NCI-H2029 (cell line): Measurements from ENCODE around the gene KLF13.

Experiments used
- DNase-seq: peaks from one replicate; lab custom pipeline; 2025; lab: John Stamatoyannopoulos, UW

The KLF13 gene

DNA sequence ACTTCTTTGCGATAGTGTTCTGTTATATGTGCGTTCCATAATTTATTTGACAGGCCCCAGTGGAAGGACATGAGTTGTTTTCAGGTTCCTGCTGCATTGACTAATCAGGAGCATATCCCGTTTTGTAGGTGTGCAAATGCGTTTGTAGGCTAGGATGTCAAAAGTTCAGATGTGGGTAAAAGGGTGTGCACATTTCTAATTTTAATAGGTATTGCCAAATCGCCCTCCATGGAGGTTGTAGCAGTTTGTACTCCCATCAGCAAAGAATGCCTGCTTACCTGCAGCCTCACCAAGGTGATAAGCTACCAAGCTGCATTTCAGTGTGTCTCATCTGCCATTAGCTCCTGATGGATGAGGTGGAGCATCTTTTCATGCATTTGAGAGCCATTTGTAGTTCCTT is 36.3 kb downstream of the KLF13 start:
- DNase-seq = no peak

DNA sequence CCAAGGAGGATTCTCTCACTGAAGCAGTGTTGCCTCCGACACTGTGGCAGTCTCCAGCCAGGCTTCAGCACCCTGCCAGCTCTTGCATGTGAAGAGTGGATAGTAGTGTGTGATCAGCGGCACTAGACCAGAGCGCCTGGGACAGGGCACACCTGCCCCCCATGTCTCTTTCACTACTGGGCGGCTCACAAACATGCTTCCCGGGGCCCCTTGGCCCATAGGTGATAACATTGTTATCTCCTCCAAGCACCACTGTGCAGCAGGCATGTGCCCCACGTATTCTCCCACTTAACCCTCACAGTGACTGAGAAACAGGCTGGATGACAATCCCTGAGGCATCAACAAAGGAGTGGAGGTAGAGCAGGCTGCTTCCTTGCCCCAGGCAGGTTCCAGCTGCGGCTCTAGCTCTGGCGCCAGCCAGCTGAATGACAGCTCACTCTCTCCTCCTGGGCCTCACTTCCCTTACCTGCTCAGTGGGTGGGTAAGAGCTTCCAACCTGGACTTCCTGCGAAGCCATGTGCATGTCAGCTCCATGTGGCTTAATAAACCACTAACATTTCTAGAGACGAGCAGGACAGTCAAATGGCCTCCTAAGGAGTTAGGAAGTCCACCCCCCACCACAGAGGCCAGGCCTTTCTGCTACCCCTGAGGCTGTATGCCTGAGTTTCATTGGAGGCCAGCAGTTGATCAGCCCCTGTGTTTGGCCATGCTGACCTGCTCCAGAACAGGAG is 37.8 kb downstream of the KLF13 start:
- peak; percentile 16 for DNase-seq

DNA sequence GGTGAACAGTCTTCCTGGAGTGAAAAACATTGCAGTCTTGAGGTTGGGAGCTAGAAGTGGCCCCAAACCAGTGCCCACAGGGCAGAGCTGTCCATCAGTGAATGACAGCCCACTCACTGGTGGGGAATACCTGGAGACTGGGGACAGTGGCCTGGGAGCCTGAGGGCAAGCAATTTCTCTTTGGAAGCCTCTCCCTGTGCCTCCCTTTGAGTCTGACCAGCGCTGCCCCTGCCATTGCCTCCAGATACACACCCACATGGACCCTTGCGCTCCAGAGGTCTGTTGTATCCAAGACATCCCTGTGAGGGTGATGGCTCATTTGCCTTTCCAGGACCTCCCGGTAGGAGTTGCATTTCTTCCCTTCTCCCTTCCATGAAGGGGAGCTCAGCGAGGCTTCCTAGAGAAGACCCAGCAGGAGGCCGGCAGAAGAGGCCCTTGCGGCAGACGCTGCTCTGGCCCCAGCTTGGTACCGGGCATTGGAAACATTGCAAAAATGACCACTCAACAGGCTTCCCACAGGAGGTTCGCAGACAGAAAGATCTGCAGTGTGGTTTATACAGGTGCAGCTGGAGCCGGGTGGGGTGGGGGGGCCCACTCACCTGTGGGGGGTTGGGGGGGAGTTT is 38.5 kb downstream of the KLF13 start:
- DNase-seq = no peak

DNA sequence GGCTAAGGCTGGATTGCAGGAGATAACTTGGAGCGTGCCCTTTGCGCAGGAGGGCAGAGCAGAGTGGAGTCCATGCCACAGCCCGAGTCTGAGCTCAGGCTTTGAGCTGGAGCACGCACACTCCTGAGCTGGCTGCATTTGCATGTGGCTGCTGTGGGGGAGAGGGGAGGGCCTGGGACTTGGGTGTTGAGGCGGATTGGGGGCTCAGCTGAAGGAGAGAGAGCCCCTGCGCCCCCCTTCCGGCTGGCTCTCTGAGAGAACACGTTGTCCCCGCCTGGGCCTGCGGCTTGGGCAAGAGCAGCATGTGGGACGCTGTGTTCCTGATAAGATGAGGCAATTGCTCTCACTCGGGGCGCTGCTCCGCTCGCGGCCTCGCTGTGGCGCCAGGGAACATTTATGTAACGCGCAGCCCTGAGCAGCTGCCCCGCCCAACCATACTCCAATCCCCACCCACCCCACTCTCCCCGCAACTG is 39.1 kb downstream of the KLF13 start:
- DNase-seq = no peak

DNA sequence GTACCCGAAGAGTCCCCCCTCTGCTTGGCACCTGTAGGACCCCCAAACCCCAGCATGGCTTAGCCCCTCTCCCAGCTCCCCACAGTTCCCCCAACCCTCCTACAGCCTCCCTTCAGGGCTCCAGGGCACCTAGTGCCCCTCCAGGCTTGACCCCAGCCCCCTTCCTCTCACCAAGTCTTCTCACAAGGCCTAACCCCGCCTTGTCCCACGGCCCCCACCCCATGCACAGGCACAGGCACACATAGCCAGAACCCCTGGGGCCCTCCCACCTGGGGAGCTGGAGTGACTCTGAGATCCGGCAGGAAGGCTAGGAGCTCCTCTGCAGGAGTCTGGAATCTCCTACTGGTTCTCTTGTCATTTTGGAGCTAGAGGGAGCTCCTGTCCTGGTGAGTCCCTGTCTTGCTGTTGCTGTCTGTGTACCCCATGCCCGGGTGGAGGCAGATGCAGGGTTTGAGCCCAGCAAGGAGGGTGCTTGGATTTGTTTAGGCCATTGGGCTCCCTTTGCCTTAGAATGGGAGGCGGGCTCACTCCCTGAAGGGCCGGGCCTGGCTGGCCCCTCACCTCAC is 39.6 kb downstream of the KLF13 start:
- DNase-seq = no peak

DNA sequence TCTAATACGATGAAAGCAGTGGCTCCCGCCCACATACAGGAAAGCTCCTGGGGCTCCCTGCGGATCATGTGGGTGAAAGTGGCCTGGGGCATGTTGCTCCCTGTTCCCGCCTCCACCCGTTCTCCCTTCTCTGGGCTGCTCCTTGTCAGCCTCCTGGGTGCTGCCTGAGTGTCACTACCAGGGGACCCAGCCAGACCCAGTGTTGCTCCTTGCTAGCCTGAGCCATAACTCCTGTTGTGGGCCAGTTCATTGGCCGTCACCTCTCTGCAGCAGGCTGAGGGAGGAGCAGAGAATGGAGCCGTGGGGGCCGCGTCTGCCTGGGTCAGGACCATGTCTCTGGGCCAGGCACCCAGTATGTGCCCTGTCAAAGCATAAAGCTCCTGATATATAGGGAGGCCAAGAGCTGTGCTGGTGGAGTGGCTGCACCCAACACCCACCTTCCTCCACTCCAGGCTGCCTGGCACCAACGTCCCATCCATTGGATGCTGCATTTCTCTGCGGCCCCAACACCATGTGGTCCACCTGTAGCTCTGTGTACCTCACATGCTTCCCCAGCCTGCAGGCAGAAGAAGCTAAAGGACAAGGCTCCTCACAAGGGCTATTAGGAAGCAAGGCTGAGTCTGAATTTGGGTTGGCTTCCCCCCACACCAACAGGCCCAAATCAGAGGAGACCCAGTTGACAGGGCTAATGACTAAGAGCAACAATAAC is 40.5 kb downstream of the KLF13 start:
- no peak for DNase-seq

DNA sequence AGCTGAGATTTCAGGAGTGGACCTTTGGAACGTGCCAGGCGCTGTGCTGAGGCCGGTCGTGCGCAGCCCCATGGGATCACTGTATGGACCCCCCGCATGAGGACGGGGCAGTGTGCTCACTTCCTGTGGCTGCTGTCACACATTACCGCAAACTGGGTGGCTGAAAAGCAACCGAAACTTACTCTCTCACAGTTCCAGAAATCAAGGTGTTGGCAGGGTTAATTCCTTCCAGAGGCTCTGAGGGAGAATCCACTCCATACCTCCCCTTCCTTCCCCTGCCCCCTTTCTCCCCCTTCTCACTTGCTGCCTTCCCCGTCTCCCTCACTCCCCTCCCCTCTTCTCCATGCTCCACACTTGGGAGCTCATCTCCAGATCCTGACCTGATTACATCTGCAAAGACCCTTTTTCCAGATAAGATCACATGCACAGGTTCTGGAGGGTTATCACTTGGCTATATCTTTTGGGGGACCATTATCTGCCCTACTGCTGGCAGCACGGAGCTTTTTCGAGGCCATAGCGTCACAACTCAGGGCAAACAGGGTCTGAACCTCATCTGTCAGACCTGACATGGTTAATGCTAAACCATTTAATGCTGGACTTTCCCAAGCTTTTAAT is 41.2 kb downstream of the KLF13 start:
- no peak for DNase-seq

DNA sequence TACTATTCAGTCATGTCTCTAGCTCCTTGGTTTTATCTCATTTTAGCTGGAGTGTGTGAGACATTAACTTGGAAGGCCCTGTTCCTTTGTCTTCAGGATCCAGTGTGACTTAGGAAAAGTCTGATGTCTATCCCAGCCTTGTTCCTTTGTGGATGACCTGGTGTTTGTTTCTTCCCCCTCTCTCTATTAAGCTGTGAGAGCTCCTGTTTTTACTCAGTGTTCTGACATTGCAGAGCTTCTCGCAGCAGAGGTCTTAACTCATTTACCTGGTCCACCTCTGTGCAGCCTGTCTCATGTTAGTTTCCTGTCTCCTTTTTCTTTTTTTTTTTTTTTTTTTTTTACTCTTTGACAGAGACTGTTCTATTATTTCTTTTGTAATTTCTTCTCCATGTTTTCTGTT is 43.1 kb downstream of the KLF13 start:
- DNase-seq = no peak

DNA sequence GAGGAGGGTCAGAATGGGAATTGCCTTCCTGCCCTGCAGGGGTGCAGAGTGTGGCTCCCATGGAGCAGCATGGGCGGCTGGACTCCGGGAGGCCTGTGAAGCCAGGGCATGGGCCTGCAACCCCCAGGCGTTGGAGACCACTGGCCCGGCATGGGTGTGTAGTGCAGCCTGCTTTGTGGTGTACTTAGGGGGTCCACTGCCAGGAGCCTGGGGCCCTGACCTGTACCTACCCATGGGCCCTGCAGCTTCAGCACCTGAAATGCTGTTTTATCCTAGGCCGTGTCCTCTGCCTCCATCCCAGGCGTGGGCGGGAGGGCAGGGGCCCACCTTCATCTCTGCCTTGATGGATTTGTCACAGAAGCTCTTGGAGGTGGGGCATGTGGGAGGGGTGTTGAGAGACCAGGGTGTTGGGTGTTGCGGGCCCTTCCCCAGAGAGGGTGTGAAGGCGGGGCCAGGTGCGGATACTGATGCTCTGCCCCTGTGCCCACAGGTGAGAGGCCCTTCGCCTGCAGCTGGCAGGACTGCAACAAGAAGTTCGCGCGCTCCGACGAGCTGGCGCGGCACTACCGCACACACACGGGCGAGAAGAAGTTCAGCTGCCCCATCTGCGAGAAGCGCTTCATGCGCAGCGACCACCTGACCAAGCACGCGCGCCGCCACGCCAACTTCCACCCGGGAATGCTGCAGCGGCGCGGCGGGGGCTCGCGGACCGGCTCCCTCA is 45.0 kb downstream of the KLF13 start:
- no peak for DNase-seq

DNA sequence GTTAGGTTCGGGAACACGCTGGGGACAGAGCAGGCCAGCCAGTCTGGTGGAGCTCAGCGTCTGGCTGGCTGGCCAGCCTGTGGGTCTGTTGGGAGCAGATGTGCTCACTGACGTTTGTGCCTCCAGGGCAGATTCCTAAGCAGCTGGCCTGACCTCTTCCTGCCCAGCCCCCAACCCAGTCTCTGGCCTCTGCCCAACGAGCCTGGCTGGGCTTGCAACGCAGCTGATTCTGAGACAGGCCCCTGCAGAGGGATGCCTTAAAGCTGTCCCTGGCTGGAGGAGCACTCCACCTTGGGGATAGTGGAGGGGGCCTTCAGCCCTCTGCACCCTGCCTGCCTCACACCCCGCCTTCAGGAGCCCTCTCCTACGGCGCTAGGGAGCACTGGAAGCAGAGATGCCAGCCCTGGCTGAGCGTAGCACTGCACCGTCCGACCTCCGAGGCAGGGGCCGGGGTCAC is 46.0 kb downstream of the KLF13 start:
- DNase-seq = peak; percentile 22

DNA sequence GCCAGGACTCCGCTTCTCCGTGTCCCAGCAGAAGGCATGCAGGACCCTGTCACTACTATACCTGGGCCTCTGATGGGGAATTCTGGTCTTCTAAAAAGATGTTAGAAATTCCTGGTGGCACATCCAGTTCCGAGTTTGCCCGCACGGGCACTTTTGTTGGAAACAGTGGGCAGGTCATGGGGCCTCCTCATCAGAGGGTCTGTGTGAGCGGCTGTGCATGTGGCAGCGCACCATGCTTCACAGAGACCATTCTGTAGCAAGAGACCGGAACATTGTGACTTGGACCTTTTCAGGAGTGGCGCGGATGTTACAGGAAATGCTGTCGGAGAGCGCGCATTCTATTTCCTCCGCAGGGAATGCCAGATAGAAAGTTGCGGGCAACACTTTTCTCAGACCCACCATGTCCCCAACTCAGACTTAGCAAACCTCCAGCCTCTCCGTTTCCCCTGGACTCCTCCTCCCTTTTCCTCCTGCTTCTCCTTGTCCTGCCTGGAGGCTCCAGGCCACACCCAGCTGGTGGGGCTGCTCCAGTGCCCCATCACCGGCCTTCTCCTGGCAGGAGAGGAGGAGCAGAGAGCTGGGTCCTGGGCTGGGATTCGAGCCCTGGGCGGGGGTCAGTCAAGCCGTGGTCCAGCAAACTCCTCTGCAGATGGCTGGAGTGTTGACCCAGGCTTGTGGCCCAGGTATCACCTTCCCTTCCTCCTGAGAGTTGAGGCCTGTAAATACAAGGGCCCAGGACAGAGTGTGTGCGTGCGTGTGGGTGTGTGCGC is 46.6 kb downstream of the KLF13 start:
- no peak for DNase-seq

DNA sequence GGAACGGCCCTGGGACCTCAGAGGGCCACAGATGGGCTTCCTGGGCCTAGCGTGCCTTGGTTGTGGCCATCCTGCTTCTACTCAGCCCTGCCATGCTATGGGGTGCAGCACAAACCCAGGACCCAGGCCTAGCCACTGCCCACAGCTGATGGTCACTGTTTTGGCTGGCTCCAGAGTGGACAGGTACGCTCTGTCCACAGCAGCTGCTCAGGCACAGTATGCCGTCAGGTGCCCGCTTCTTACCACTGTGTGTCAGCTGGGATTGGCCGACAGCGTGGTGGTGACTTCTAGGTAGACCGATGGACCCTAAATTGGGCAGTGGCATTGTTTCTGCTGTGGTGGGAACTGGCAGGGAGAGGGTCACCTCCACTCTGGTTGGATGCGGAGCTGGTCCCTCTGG is 47.3 kb downstream of the KLF13 start:
- no peak for DNase-seq

DNA sequence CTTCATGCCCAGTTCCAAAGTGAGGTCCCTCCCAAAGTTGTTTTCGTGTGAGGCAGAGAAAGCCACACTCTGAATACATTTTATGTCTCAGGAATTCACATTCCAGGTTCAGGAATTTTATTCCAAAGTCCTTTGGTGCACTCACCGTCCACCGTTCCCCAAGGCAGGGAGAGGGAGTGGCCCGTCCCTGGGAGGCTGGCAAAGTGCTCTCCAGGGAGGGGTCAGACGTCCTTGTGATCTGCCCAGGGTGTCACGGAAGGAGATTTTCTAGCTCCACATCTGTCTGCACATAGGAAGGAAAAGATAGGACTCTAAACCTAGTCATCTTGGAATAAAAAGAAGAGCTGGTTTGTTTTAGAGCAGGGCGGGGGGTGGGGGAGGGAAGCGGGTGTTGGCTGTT is 47.9 kb downstream of the KLF13 start:
- no peak for DNase-seq

DNA sequence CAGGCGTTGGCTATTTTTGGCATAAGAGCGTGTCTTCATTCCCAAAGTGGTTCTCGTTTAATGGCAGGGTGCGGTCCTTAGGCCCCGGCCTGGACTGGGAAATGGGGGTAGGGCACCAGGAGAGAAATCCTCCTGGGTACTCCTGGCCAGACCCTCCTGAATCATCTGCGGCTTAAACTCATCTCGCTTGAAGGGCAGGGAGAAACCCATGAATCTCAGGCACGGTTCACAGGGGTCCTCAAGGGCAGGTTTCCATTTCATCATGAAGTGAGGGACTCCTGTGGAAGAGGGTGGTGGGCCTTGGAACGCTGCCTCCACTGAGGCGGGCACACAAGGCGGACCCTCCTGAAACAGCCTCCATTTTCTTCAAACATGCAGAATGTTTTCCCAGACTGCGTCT is 48.4 kb downstream of the KLF13 start:
- DNase-seq = no peak

DNA sequence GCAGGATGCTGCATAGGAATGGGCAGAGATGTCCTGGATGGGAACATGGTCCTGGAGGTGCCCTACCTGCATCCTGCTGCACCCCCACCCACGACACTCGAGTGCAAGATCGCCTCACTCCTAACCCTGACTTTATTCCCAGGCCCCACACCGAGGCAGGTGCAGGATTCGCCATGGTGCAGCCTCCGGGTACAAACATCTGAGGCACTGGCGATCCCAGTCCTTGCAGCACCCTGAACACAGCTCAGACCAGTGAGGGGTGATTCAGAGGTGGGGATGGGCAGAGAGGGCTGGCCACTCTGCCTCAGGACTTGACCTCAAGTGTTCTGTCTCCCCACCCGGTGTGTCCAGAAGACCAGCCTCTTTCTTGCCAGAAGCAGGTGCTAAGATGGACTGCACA is 49.1 kb downstream of the KLF13 start:
- no peak for DNase-seq

DNA sequence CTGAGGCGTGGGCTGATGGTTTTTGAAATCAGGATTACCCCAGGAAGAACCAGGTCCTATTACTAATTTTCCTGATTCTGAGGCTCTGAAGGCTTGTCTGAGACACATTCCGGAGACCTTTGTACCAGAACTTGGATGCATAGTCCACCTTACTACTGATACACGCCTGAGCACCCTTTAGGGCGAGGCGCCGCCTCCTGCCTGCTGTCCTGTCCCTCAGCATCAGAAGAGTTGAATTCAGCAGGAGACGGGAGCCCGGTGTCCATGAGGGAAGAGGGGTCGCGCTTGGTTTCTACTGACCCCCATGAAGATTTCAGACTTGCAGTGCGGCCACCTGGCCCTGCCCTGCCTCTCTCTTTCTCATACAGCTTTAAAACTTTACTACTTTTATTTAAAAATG is 49.9 kb downstream of the KLF13 start:
- DNase-seq = no peak

DNA sequence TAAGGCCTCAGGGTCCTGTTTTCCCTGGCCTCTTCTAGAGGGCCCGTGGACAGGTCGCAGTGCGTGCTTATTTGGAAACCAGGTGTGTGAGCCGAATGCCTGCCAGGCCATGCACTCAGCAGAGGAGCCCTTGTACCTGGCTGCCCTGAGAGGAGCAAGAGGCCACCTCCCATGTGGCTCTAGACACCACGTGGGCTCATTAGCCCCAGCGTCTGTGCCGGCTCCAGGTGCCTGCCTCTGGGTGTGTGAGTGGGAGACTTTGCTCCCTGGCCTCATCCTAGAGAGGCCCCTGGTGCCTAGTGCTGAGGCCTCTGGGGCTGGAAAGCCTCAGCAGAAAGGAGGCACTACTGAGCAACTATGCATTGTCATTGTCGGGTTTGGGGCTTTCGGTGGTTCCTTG is 50.4 kb downstream of the KLF13 start:
- DNase-seq = no peak

DNA sequence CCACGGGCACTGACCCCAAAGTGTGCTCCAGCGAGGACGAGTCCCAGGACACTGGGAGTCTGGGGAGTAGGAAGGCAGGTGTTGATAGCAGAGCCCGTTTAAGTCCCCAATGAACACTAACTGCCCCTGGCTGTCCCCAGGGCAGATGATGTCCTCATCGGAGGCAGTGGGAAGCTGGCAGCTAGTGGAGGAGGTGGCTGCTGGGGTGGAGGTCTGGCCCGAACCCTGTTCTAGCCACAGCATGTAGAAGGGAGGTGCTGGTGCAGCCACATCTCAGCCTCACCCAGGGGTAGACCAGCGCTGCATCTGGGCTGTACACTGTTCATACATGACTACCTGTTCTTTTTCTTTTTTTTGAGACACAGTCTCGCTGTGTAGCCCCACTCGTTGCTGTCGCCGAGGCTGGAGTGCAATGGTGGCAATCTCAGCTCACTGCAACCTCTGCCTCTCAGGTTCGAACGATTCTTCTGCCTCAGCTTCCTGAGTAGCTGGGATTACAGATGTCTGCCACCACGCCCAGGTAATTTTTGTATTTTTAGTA is 51.8 kb downstream of the KLF13 start:
- DNase-seq = no peak

DNA sequence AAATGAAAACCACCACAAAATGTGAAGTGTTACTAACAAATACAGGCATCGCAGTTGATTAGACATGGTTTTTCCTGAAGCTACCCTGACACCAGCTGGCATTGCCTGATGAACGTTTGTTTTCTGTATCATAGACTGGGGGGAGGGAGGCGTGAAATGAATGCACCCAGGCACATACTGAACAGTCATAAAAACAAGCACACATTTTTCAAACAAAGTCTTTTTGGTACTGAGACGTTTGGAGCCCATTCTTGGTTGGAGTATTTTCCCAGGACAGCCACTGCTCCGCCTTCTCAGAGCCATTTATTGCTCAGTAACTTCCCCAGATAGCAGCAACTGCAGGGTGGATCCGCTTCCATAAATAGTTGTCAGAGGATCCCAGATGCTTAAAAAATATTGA is 52.4 kb downstream of the KLF13 start:
- no peak for DNase-seq

DNA sequence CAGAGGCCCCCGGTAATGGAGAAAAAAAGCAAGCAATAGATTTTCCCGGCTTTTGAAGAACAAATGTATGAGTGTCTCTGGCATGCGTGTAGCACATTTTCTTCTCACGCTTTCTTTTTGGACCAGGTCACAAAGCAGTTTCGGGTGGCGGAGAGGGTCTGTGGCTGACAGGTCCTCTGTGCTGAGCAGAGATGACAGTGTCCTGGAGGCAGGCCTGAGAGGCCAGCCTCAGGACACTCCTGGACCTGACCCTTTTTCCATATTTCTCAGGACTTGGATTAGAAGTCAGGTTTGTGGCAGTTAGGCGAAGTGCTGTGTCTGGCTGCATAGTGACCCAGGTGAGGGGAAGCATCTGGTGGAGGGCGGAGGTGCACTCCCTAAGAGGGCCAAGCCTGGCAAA is 52.9 kb downstream of the KLF13 start:
- no peak for DNase-seq
